Cardiac septum (tissue), 1 donor: ENCODE measurements around the gene ABCA2. TPM values are rescaled to one million over a fixed set of nuclear protein-coding genes. Genes with fewer than 3 reads are reported as not detected.

Source experiments
- DNase-seq: peaks from one replicate; pipeline ENCODE4 v3.0.0-alpha.2; 2020; ENCODE audit warnings: low spot score
- intact Hi-C: fragments of 100-400 bp; cut with DNase I; formaldehyde crosslinking; loops from one replicate; pipeline ENCODE4 v1.14.0; 2022
- long read RNA-seq: library from polyadenylated mRNA; unstranded; transcript quantifications from one replicate; pipeline ENCODE4 v2.0.0, GENCODE V29; 2021
- total RNA-seq: library from RNA; stranded (reverse); fragmentation: NEBNext Ultra II Directional; extraction: Animal tissue kit (Norgen Biotek cat#: 25700); gene quantifications from one replicate; pipeline ENCODE4 v1.2.1, GENCODE V29; 2021
- donor health status: DM: no; HTN: no; CAD: no.

The ABCA2 gene, protein sequence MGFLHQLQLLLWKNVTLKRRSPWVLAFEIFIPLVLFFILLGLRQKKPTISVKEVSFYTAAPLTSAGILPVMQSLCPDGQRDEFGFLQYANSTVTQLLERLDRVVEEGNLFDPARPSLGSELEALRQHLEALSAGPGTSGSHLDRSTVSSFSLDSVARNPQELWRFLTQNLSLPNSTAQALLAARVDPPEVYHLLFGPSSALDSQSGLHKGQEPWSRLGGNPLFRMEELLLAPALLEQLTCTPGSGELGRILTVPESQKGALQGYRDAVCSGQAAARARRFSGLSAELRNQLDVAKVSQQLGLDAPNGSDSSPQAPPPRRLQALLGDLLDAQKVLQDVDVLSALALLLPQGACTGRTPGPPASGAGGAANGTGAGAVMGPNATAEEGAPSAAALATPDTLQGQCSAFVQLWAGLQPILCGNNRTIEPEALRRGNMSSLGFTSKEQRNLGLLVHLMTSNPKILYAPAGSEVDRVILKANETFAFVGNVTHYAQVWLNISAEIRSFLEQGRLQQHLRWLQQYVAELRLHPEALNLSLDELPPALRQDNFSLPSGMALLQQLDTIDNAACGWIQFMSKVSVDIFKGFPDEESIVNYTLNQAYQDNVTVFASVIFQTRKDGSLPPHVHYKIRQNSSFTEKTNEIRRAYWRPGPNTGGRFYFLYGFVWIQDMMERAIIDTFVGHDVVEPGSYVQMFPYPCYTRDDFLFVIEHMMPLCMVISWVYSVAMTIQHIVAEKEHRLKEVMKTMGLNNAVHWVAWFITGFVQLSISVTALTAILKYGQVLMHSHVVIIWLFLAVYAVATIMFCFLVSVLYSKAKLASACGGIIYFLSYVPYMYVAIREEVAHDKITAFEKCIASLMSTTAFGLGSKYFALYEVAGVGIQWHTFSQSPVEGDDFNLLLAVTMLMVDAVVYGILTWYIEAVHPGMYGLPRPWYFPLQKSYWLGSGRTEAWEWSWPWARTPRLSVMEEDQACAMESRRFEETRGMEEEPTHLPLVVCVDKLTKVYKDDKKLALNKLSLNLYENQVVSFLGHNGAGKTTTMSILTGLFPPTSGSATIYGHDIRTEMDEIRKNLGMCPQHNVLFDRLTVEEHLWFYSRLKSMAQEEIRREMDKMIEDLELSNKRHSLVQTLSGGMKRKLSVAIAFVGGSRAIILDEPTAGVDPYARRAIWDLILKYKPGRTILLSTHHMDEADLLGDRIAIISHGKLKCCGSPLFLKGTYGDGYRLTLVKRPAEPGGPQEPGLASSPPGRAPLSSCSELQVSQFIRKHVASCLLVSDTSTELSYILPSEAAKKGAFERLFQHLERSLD (N-terminal part only)
- total RNA-seq = 41.5 TPM
- long read RNA-seq, full-length matches to known transcripts = 2 of 49 reads
- long read RNA-seq, partial matches to known transcripts = 40 of 49 reads
- long read RNA-seq, other reads (novel, unspliced or antisense) = 7 of 49 reads

DNA sequence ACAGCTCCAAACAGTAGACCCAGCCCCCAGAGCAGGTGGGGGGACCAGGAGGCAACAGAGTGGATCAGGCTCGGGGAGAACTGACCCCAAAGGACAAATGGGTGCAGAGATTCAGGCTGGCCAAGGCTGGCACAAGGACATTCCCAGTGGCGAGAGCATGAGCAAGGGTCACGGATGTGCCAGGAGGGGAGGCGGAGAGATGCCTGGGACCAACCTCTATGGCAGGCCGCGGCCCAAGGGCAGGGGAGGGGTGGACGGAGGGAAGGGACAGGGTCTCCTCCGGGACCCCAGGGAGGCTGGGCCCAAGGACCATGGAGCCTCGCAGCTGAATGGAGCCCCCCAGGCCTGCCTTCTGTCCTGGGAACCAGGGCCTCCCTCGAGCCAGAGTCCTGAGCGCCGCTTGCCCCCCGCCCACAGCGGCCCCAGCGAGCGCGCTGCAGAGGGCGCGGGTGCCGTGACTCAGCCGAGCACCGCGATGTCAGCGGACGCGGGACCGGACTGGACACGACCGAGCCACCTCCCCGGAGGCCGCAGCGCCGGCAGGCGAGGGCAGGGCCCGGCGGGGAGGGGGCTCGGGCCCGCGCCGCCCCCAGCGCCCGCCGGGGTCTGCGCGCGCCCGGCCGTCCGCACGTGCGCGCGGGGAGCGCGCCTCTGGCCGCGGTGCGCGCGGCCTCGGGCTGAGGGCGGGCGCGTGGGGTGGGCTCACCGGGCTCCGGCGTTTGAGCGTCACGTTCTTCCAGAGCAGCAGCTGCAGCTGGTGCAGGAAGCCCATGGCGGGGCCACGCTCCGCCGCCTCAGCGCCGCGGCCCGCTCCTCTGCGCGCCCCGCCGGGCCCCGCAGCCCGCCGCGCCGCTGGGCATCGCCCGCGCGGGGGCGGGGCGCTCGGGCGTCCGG is at the start of gene ABCA2:
ABCA2 (minus strand) TSS at position 869 of the 894 bp plus-strand sequence; CDS start at position 772, 97 bp downstream.
- intact Hi-C loops = loop anchor here (2.0 to 5.0 kb wide), 2 partner anchors 185 to 241 kb away; partner anchors contain the start of gene AJM1
- no peak for DNase-seq

DNA sequence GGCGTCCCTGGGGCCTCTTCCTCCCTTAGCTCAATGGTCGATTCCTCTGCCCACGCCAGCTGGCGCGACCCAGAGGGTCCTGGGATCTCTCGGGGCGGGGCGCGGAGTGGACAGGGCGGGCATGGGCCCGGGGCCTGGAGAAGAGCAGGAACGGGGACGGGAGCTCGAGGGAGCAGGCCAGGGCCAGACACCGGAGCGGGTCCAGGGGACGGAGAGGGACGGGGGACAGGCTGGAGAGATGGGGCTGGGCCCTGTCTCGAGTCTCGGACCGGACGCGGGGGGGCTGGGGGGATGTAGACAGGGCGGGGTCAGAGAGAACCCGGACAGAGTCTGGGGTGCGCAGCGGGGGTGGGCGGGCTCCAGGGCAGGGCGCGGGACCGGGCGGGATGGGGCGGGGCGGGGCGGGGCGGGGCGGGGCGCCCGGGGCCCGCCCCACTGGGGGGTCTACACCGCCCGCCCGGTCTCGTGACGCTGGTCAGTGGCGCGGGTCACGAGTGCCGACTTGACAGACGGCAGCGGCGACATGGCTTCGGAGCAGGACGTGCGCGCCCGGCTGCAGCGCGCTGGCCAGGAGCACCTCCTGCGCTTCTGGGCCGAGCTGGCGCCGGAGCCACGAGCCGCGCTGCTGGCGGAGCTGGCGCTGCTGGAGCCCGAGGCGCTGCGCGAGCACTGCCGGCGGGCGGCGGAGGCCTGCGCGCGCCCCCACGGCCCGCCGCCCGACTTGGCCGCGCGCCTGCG is 49.1 kb upstream of the ABCA2 start, which contains the start of gene UAP1L1:
UAP1L1 (plus strand) TSS at position 508 of the 738 bp plus-strand sequence; CDS start at position 524, 16 bp downstream.
- peak; percentile 87 for DNase-seq
- intact Hi-C loops = no loop called here

DNA sequence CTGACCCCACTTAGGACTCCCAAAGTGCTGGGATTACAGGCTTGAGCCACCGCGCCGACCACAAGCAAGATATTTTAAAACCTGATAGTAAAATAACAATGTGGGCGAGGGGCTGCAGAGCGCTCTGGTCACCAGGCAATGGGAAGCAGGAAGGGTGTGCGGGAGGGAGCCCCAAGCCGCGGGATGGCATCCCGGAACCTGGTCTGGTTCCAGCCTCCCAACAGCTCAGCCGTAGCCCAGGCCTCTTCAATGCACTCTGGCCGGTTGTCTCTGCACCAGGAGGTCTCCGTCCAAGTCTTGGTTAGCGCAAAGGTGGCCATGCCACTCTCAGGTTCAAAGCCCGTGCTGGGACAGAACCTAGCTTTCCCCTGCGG is 48.6 kb upstream of the ABCA2 start:
- intact Hi-C loops = no loop called here
- no peak for DNase-seq

DNA sequence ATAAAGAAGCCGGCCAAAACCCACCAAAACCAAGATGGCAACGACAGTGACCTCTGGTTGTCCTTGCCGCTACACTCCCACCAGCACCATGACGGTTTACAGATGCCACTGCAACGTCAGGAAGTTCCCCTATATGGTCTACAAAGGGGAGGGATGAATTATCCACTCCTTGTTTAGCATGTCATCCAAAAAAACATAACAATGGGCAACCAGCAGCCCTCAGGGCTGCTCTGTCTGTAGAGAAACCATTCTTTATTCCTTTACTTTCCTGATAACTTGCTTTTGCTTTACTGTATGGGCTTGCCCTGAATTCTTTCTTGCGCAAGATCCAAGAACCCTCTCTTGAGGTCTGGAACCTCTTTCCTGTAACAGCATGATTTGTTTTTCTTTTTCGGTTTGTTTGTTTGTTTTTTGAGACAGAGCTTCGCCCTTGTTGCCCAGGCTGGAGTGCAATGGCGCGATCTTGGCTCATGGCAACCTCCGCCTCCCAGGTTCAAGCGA is 47.3 kb upstream of the ABCA2 start:
- no peak for DNase-seq
- intact Hi-C loops = no loop called here

DNA sequence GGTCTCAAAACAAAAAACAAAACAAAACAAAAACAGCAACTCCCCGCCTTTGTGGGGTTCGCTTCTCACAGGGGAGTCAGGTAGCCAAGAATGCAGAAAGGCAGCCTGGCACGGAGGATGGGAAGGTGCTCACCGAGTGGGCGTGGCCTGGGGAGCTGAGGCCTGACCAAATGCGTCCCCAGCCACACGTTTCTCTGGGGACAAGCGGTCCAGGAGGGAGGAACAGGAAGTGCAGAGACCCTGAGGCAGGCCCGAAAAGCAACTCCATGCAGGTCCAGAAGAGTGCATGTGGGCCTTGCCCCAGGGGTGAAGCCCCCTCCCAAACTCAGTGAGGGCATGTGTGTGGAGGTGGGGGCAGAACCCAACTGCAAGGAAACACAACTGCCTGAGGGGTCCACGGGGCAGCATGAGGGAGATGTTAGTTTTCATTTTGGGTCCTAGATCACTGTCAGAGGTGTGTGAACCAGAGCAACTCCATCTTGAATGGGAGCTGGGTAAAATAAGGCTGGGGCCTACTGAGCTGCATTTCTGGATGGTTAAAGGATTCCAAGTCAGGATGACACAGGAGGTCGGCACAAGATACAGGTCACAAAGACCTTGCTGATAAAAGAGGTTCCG is 46.7 kb upstream of the ABCA2 start:
- no peak for DNase-seq
- intact Hi-C loops = no loop called here

DNA sequence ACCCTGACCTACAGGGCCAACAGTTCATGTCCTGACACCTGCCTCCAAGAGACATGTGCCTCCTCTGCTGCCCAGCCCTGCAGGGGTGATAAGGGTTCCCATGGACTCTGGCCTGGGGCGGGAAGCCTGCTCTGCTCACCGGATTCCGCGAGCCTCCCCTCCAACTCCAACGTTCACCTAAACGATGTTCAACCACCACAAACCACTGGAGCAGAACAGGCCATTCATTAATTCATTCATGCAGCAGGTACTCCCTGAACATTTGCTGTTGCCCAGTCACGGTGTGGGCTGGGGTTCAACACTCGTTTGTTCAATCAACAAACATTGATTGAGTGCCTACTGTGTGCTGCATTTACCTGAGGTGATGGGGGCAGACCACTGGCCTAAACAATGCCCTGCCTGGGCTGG is 46.0 kb upstream of the ABCA2 start:
- no peak for DNase-seq
- intact Hi-C loops = no loop called here

DNA sequence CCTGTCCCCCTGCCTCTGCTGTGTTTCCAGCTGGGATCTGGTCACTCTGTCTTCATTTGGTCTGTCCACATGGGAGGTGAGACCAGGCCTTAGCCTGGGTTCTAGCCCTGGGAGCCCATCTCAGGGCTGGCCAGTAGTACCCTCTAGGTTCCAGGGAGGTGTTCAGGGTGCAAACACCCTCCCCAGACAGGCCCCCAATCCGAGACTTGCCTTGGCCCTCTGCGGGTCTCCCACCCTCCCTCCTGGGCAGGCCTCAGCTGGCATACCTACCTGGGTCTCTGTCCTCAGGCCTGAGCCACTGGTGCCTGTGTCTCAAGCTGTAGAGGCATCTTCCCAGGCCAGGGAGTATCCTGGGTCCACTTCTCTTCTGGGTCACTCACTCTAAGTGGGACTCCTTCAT is 43.2 kb upstream of the ABCA2 start:
- DNase-seq = no peak

DNA sequence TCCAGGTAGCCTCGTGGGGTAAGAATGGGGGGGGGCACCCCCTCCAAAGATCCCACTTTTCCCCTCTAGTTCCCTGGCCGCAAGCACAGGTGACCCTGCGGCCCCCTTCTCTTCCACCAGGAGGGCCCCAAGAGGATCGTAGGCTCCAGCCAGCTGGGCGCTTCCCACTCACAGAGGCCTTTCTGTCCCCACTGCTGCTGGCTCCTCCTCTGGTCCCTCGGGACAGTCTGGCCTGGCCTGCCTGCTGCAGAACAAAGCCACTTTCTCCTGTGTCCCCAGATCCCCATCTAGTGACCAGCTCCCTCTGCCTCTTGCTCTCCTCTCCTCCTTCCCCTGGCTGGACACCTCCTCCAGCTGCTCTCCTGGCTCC is 42.9 kb upstream of the ABCA2 start:
- intact Hi-C loops = no loop called here
- DNase-seq = no peak

More for the DNA sequence above, 43.2 kb upstream of the ABCA2 start:
- intact Hi-C loops = no loop called here

DNA sequence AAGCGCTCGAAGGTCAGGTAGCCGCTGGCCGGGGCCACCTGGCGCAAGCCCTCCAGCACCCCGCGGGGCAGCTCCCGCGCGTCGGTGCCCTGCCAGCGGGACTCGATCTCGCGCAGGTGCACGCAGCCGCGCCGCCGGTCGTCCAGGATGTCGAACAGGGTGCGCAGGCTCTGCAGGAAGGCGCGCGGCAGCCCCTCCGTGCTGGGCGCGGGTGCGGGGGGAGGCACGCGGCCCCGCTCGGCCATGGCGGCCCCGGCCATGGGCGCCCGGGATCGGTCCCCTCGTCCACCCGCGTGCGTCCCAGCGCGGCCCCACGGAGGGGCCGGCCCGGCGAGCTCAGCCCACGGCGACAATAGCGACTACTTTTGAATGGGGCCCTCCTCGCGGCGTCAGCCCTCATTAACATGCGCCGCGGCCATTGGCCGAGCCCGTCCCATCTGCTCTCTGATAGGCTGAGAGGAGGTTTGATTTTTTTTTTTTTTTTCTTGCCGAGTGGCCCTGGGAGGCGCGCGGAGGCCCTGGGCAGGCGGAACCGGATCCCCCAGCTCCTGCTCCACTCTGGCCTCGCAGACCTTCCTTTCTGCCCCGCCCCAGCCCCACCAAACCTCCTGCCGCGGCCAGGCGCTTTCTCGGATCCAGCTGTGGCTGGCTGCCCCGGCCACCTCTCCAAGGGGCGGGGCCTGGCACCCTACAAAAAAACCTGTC is 42.3 kb upstream of the ABCA2 start, which contains the start of gene SAPCD2:
SAPCD2 (minus strand) TSS at position 357 of the 705 bp plus-strand sequence; CDS start at position 260, 97 bp downstream.
- peak; percentile 92 for DNase-seq
- intact Hi-C loops = no loop called here

DNA sequence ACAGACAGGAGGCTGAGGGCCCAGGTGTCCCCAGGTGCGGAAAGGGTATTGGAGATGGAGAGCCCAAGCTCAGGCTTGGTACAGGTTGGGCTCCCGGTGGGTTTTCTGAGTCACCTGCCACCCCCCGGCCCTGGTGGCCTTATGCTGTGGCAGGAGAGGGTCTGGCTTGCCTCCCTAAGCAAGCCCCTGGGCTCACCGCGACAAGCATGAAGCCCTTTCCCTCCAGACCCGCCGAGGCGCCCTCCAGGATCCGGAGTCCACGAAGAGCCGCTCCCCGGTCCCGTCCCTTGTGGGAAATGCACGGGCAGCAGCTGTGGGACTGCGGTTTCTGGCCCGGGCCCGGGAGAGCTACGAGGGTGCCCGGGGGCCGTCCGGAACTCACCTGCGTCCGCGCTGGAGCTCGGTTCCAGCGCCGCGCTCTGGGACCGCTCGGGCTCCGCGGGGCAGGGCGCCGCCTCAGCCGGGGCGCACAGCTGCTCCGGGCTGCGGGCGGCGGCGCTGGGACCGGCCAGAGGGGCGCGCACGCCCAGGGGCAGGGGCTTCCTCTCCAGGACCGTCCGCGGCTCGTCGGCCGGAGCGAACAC is 41.6 kb upstream of the ABCA2 start:
- intact Hi-C loops = loop anchor here (2.0 to 10.0 kb wide), 2 partner anchors 23 to 285 kb away; partner anchors contain the start of gene NPDC1

DNA sequence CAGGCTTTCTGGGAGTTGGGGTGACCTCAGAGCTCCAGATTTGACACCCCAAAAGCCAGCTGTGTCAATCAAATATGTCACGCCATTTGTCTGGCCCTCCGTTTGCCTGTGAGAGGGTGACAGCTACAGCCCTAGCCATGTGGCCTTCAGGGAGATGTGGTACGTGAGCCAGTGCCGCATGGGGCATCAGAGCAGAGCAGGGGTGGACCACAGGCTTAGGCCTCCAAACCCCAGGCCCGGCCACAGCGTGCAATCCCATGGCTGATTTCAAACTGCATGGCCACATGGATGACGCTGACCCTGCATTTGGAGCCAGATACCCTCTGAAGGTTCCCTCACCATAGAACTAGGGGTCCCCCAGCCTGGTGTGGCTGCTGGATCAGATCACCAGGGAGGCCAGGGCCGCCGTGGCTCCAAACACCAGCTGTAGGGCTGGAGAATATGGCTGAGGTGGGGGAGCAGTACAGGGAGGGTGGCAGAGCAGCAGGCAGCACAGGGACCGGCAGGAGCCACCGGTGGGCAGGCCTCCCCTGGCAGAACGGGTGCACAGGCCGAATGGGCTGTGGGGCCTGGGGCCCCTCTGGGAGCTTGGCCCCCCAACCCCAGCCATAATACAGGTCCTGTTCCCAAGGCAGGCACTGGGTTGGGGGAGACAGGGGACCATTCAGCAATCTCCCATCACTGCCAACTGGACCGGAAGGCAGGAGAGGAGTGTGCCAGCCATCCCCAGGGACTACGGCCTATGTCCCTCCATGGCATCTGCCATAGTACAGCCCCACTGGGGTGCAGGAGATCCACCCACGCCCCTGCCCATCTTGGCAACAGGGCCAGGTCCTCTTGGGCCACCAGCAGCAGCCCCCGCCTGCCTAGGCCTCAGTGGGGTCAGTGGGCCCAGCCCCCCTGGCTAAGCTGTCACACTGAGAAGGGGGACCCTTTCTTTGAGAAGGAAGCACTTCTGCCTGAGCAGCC is 40.8 kb upstream of the ABCA2 start:
- intact Hi-C loops = loop anchor here (2.0 to 10.0 kb wide), 2 partner anchors 22 to 284 kb away; partner anchors contain the start of gene NPDC1
- DNase-seq = no peak

More for the DNA sequence above, 41.6 kb upstream of the ABCA2 start:
- DNase-seq = no peak

DNA sequence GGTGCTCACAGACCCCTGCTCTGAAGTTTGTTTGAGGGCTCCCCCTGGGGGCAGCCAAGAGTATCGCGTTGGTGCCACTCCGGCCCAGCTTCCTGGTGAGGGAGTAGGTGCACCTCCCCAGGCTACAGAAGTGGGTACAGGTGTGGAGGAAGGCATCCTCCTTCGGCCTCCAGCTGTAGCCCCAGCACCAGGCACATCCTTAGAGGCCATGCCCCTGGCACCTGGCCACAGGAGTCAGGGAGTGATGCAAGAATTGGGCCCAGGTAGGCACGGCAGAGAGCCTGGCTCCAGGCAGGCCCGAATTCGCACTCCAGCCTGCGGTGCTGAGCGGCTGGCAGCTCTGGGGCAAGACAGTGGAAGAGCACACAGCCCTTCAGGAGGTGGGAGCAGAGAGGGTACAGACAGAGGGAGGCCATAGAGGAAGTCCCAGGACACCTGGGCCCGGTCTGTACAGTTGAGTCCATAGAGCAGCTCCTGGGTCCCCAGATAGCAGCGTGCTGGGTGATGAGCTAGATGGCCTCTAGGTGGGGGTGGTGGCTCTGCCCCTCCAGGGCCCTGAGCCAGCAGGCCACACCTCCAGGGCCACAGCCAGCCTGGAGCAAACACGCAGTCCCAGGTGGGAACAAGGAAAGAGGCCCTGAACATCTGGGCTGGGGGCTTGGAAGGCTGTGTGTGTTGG is 40.0 kb upstream of the ABCA2 start:
- DNase-seq = peak; percentile 93
- intact Hi-C loops = loop anchor here (2.0 to 10.0 kb wide), 2 partner anchors 21 to 283 kb away; partner anchors contain the start of gene NPDC1

DNA sequence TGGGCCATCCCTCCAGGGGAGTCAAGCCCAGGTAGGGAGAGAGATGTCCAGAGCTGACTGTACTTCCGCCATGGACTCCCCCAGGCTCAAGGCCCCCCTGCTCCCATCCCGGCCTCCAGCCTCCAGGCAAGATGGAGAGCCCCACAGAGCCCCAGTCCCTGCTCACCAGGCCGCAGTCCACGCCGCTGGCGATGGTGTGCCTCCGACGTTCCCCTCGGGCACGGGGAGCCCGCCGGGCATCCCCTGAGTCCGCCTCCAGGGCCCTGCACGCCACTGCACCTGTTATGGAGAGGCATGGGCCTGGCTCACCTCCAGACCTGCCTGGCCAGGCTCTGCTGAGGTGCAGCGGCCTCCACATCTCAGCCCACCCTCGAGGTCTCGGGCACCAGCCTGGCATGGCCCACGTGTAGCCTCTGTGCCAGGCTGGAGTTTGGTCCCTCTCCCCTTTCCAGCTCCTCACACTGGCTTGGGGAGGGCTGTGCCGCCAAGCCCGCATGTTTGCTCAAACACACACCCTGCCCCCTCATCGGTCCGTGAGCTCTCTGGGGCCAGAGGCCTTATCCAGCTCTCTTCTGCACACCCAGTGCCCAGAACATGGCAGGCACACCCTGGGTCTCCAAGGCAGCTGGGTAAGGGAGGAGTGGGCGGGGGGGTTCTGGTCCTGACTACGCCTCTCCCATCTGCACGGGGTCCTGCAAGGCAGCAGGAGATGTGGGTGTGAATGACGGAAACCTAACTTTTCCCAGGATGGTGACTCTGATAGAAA is 38.2 kb upstream of the ABCA2 start:
- intact Hi-C loops = loop anchor here (10.0 kb wide), 1 partner anchor 281 kb away; no protein-coding TSS in a partner anchor
- no peak for DNase-seq
